KMS-11 (cell line): Measurements from ENCODE around the gene TSPAN9.

ENCODE experiments used
- H2AFZ ChIP-seq: fragments of 200-600 bp; sonication (generic); 2 replicates; pipeline ENCODE4 v1.6.1; 2016; ENCODE audit warnings: antibody characterized with exemption, mixed run types, low read depth
- H3K27ac ChIP-seq: fragments of 200-600 bp; sonication (generic); 2 replicates; pipeline ENCODE4 v1.6.1; 2016; ENCODE audit warnings: mild to moderate bottlenecking, mixed run types
- H3K27me3 ChIP-seq: fragments of 200-600 bp; sonication (generic); 2 replicates; pipeline ENCODE4 v1.6.1; 2017; ENCODE audit warnings: mild to moderate bottlenecking, low read depth, mixed run types, moderate library complexity; ENCODE audit not compliant: insufficient read depth
- H3K36me3 ChIP-seq: fragments of 200-600 bp; sonication (generic); 2 replicates; pipeline ENCODE4 v1.6.1; 2017; ENCODE audit warnings: mild to moderate bottlenecking, mixed run types; ENCODE audit not compliant: insufficient read depth
- H3K4me1 ChIP-seq: fragments of 200-600 bp; sonication (generic); 2 replicates; pipeline ENCODE4 v1.6.1; 2016; ENCODE audit warnings: mild to moderate bottlenecking, low read depth, mixed run types; ENCODE audit not compliant: poor library complexity, severe bottlenecking
- H3K4me2 ChIP-seq: fragments of 200-600 bp; sonication (generic); 2 replicates; pipeline ENCODE4 v1.7.0; 2016; ENCODE audit warnings: mild to moderate bottlenecking, mixed run types
- H3K4me3 ChIP-seq: fragments of 200-600 bp; sonication (generic); IDR thresholded peaks from 2 replicates; pipeline ENCODE4 v1.6.1; 2017; ENCODE audit warnings: low read depth, low read length, mixed read lengths; ENCODE audit not compliant: insufficient read depth
- H3K79me2 ChIP-seq: fragments of 200-600 bp; sonication (generic); 2 replicates; pipeline ENCODE4 v1.6.1; 2016; ENCODE audit warnings: low read depth, mixed run types; ENCODE audit not compliant: insufficient read depth
- H3K9ac ChIP-seq: fragments of 200-600 bp; sonication (generic); 2 replicates; pipeline ENCODE4 v1.6.1; 2016; ENCODE audit warnings: mild to moderate bottlenecking, mixed run types
- H4K20me1 ChIP-seq: fragments of 200-600 bp; sonication (generic); 2 replicates; pipeline ENCODE4 v1.6.1; 2016; ENCODE audit warnings: mild to moderate bottlenecking, mixed run types; ENCODE audit not compliant: insufficient read depth
- CTCF ChIP-seq: fragments of 200-600 bp; sonication (generic); conservative IDR thresholded peaks from 2 replicates; pipeline ENCODE4 v1.6.1; 2017; ENCODE audit warnings: low read depth, mild to moderate bottlenecking, antibody characterized with exemption, low read length, moderate library complexity, mixed read lengths

The TSPAN9 gene

DNA sequence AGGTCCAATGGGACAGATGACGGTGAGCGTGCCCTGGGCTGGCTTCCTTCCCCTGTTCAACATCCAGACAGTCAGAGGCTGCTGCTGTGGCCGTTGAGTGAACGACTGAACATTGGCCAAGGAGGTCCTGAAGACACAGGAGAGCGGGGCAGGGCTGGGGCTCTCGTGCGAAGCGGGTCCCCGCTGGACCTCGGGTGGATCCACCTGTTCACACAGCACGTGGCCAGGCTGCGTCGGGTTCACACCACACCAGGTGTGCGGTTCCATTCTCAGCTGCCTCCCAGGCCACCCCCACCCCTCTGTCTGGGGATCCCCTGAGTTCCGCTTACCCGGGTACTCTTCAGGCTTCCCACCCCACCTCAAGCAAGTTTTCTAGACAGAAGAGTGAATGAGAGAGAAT is 214.8 kb downstream of the TSPAN9 start:
- no peak overlapping the region for H3K4me3 ChIP-seq
- H3K27me3 ChIP-seq: peaks cover 8% of the 10 kb centered on the region; the same call in 1 of the 2 replicates
- no peak overlapping the region for H3K9ac ChIP-seq
- TF ChIP-seq CTCF: no peak
- H2AFZ ChIP-seq: no peak overlapping the region
- H3K79me2 ChIP-seq: no peaks in the 10 kb centered on the region
- no peaks in the 10 kb centered on the region for H3K36me3 ChIP-seq
- H3K4me2 ChIP-seq: no peak overlapping the region
- no peak overlapping the region for H3K27ac ChIP-seq
- no peaks in the 10 kb centered on the region for H3K4me1 ChIP-seq
- no peaks in the 10 kb centered on the region for H4K20me1 ChIP-seq

DNA sequence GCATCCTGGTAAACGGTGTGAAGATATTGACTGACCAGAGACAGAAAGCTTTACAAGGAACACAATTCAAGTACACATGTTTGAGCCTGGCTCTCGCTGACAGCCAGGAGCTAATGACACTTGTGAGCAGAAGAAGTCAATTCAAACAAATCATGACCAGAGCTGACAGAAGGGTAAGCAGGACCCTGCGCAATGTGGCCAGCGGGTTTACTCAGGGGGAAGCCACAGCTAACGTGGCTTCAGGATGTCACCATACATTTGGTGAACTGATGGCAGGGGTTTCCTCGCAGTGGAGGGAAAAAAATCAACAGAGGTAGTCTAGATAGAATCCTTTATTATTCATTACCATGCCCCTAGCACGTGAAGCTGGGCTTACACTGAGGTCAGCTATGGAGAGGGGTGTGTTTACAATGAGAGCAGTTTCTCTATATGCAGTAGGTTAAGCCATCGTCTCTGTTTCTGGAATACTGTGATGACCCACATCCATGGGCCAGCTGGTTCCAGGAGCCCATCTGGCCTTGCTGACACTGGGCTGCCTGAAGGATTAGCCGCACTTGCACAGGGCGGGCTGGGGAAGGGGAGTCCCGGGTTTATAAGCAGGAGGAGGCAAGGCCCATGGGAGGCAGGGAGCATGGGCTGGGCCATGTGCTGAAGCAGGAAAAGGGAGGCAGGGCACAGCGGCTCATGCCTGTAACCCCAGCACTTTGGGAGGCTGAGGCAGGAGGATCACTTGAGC is 215.7 kb downstream of the TSPAN9 start:
- Histone ChIP-seq H3K4me3 (no peak overlapping the region), H3K9ac (no peak overlapping the region), H3K36me3 (no peaks in the 10 kb centered on the region), H4K20me1 (no peaks in the 10 kb centered on the region), H3K79me2 (no peaks in the 10 kb centered on the region), H3K4me1 (no peaks in the 10 kb centered on the region), H3K4me2 (no peak overlapping the region), H3K27ac (no peak overlapping the region), H3K27me3 (peaks cover 15% of the 10 kb centered on the region; the same call in 1 of the 2 replicates), H2AFZ (no peak overlapping the region)
- TF ChIP-seq CTCF: no peak

DNA sequence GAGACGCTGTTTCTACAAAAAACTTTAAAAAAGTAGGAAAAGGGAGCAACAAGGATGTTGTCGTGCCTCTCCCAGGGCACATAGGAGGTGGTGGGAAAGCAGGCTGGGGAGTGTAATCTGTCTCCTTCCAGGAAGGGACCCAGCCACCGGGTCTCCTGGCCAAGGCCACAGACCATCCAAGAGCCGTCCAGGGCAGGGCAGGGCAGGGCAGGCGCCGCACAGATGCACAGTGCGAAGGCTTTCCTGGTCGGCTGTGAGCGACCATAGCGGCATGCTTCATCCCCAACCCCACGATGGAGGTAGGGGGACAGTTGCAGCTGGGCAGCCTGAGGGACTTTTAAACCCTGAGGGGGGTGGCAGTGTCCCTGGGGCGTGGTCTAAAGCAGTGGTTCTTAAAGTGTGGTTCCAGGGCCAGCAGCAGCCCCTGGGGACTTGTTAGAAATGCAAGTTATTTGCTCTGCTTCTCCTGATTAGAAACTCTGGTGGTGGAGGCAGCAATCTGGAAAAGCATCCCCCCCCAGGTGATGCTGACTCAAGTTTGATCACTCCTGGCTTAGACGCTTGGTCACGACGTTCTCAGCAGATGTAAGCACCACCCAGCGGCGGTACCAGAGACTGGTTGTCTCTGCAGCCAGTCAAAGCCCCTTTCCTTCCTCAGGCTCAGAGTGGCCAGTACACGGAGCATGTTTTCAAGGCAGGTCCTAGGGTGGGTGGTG is 216.4 kb downstream of the TSPAN9 start:
- no peak overlapping the region for H3K4me2 ChIP-seq
- no peak overlapping the region for H3K27ac ChIP-seq
- no peaks in the 10 kb centered on the region for H3K4me1 ChIP-seq
- no peak overlapping the region for H3K9ac ChIP-seq
- no peak overlapping the region for H2AFZ ChIP-seq
- H3K4me3 ChIP-seq: no peak overlapping the region
- no peaks in the 10 kb centered on the region for H3K79me2 ChIP-seq
- H4K20me1 ChIP-seq: no peaks in the 10 kb centered on the region
- TF ChIP-seq CTCF: no peak
- H3K36me3 ChIP-seq: no peaks in the 10 kb centered on the region
- peaks cover 22% of the 10 kb centered on the region; the same call in 1 of the 2 replicates for H3K27me3 ChIP-seq

DNA sequence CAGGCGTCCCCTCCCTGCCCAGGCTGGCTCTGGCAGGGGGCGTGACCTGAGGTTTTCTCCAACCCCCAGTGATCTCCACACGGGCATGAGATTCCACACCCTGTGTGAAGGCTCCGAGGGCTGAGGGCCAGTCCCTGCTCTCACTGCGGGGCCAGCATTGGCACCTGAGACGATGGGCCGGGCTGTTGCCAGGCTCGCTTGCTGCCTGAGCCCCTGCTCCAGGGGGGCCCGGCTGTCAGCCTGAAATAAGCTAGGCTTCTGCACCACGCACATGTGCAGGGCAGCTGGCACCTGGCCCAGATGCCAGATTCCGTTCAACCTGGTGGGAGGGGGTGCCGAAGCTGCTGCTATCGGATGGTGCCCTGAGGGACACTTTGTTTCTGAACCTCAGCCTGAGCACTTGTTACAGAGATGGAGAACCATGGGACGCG is 217.3 kb downstream of the TSPAN9 start:
- Histone ChIP-seq H3K36me3 (no peaks in the 10 kb centered on the region), H3K4me3 (no peak overlapping the region), H3K4me2 (no peak overlapping the region), H3K9ac (no peak overlapping the region), H4K20me1 (no peaks in the 10 kb centered on the region), H3K79me2 (no peaks in the 10 kb centered on the region), H3K4me1 (no peaks in the 10 kb centered on the region), H3K27ac (no peak overlapping the region), H3K27me3 (peaks cover 22% of the 10 kb centered on the region; the same call in 1 of the 2 replicates), H2AFZ (no peak overlapping the region)
- no peak for TF ChIP-seq CTCF
